GM12878 (cell line): ENCODE results near the gene SPINDOC. TPM values are rescaled to one million over a fixed set of nuclear protein-coding genes. Genes with fewer than 3 reads are reported as not detected.
"Not testable (repeated sequence)": the region's sequence is repeated elsewhere in the genome, so short reads cannot be mapped to it uniquely, and the experiment has no call there.

Experiments
- ATAC-seq: fragments of 200-7000 bp; cut with Tn5 transposase; 3 replicates; pipeline ENCODE4 v1.9.1; 2020; ENCODE audit warnings: mild to moderate bottlenecking, moderate library complexity
- BruUV-seq: library from RNA; stranded (reverse); fragments of 400-500 nt; replicated peaks from 2 replicates; lab custom pipeline; 2021; lab: Mats Ljungman, UMichigan
- CTCF ChIA-PET: fragments of 300-600 bp; sonication (Branson Sonifier 250); formaldehyde crosslinking; extraction: SDS; loops from one replicate; lab custom pipeline; 2021; ENCODE audit warnings: inconsistent platforms; lab: Yijun Ruan, JAX
- POLR2A ChIA-PET: fragments of 350-600 bp; formaldehyde crosslinking; extraction: SDS; loops from one replicate; lab custom pipeline; 2021; ENCODE audit warnings: inconsistent platforms; lab: Charles Lee
- RAD21 ChIA-PET: fragments of 300-600 bp; sonication (Branson Sonifier 250); formaldehyde crosslinking; loops from one replicate; lab custom pipeline; 2023; ENCODE audit warnings: antibody characterized with exemption; ENCODE audit not compliant: unreplicated experiment; lab: Charles Lee
- SMC1A ChIA-PET: fragments of 300-600 bp; sonication (Branson Sonifier 250); formaldehyde crosslinking; loops from one replicate; lab custom pipeline; 2023; ENCODE audit not compliant: unreplicated experiment, uncharacterized antibody; lab: Charles Lee
- DNase-seq: peaks from one replicate; pipeline ENCODE4 v3.0.0-alpha.2; 2011; ENCODE audit warnings: low read depth, low spot score
- FAIRE-seq: peaks from 3 replicates; lab custom pipeline; 2011; peaks lifted over from hg19 to GRCh38; lab: Jason Lieb, UNC
- H2AFZ ChIP-seq: 2 replicates; pipeline ENCODE4 v1.6.0; 2011; ENCODE audit warnings: low read depth, low read length, control low read depth; ENCODE audit not compliant: control insufficient read depth
- H3K27ac ChIP-seq: 2 replicates; pipeline ENCODE4 v1.5.1; 2011; ENCODE audit warnings: control low read depth; ENCODE audit not compliant: control insufficient read depth, insufficient read depth
- H3K27me3 ChIP-seq, 2 experiments: replicated peaks in 1 of 2; 2 replicates each; pipeline versions ENCODE4 v1.6.0 to v1.6.1; 2011; ENCODE audit warnings: low read length in 1 of 2; ENCODE audit not compliant: control insufficient read depth in 2 of 2, insufficient read depth in 2 of 2
- H3K36me3 ChIP-seq, 2 experiments: 2 replicates each; pipeline ENCODE4 v1.5.1; 2011; ENCODE audit warnings: low read length in 1 of 2; ENCODE audit not compliant: control insufficient read depth in 2 of 2, insufficient read depth in 2 of 2
- H3K4me1 ChIP-seq: 2 replicates; pipeline ENCODE4 v1.6.1; 2011; ENCODE audit warnings: mild to moderate bottlenecking, low read length, moderate library complexity, mixed read lengths; ENCODE audit not compliant: control insufficient read depth, insufficient read depth
- H3K4me2 ChIP-seq: 2 replicates; pipeline ENCODE4 v1.6.0; 2011; ENCODE audit warnings: control low read depth; ENCODE audit not compliant: control insufficient read depth, insufficient read depth
- H3K4me3 ChIP-seq: fragments of 200-600 bp; sonication (generic); 2 replicates; pipeline ENCODE4 v1.5.1; 2016
- H3K79me2 ChIP-seq: 2 replicates; pipeline ENCODE4 v1.6.0; 2011; ENCODE audit warnings: low read length; ENCODE audit not compliant: control insufficient read depth, insufficient read depth
- H3K9ac ChIP-seq: 2 replicates; pipeline ENCODE4 v1.8.0; 2011; ENCODE audit warnings: low read length, control low read depth, mixed read lengths; ENCODE audit not compliant: control insufficient read depth, insufficient read depth
- H3K9me3 ChIP-seq: replicated peaks from 3 replicates; pipeline ENCODE4 v1.5.1; 2011; ENCODE audit warnings: mild to moderate bottlenecking, low read length; ENCODE audit not compliant: control insufficient read depth, insufficient read depth
- H4K20me1 ChIP-seq: 2 replicates; pipeline ENCODE4 v1.6.0; 2011; ENCODE audit not compliant: control insufficient read depth, insufficient read depth
- ESRRA ChIP-seq: IDR thresholded peaks from 2 replicates; pipeline ENCODE4 v1.6.1; 2012; ENCODE audit warnings: mild to moderate bottlenecking, low read length, improper control_type of control experiment
- WGBS: methylation state at CpG from one replicate; pipeline ENCODE4 v1.1.6; 2016; ENCODE audit warnings: low lambda C conversion rate; ENCODE audit not compliant: insufficient replicate concordance, insufficient coverage; ENCODE audit errors: missing lambda C conversion rate; 5-methylcytosine and 5-hydroxymethylcytosine counted together
- in situ Hi-C: fragments of 300-500 bp; cut with MboI; formaldehyde crosslinking; loops from 9 replicates; pipeline ENCODE4 v1.14.3; 2018; ENCODE audit warnings: mixed read lengths
- intact Hi-C: fragments of 100-400 bp; cut with micrococcal nuclease; formaldehyde crosslinking; loops from one replicate; pipeline ENCODE4 v1.14.2; 2022; ENCODE audit not compliant: unreplicated experiment
- polyA plus RNA-seq, 11 experiments: library from polyadenylated mRNA; depleted of rRNA in 4 of 11; unstranded in 6 of 11; stranded (reverse) in 5 of 11; fragments of >200 nt; fragmentation: Nextera tagmentation in 4 of 11; fragmentation: Illumina TruSeq in 1 of 11; extraction: Ambion mirVana in 4 of 11; extraction: Trizol in 1 of 11; gene quantifications; 1 replicate in 1 of 11; 2 replicates in 10 of 11; pipeline versions ENCODE4 v1.2.1 to v1.2.3, GENCODE V29; 2011 to 2016; ENCODE audit warnings: inconsistent platforms in 2 of 11, missing spikeins in 2 of 11, low read depth in 1 of 11
- total RNA-seq, 4 experiments: library from RNA; depleted of rRNA in 3 of 4; stranded (reverse); fragments of >200 nt in 3 of 4; fragmentation: Illumina TruSeq in 1 of 4; extraction: Trizol in 1 of 4; gene quantifications; 2 replicates each; pipeline versions ENCODE4 v1.2.1 to v1.2.3, GENCODE V29; 2013 to 2021

Gene SPINDOC
- total and polyA plus RNA-seq, 10 of the 15 experiments (the other 5 are each of a cell fraction or from before 2014, with no cell fraction given), result 0.88 to 38.2 (median 16.9) TPM

DNA sequence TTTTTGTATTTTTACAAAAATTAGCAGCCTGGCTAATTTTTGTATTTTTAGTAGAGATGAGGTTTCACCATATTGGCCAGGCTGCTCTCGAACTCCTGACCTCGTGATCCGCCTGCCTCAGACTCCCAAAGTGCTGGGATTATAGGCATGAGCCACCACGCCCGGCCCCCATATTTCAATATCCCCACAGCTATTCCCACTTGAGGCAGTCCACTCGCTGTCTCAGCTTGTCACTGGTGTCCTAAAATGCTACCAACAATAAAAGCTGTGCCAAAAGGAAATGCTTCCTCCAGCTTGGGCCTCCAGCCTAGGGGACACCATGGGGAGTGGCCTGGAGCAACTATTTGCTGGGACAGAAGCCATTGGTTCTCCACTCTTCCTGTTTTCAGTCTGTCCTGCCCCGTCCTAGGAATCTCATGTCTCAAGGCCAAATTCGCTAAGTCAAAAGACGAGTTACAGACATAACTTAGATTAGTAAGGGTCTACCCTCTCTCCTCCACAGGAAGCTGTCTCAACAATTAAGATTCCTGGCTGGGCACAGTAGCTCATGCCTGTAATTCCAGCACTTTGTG is 7.3 kb upstream of the SPINDOC start:
- in situ Hi-C loops (no loop called here), intact Hi-C loops (no loop called here)
- BruUV-seq, result no TSS peak
- Histone ChIP-seq H3K9me3 (no peaks in the 10 kb centered on the region), H3K4me2 (no peak overlapping the region), H3K4me1 (no peaks in the 10 kb centered on the region), H3K4me3 (no peak overlapping the region), H3K27ac (no peak overlapping the region), H3K27me3 (no peaks in the 10 kb centered on the region), H3K79me2 (no peaks in the 10 kb centered on the region), H3K36me3 (no peaks in the 10 kb centered on the region), H4K20me1 (no peaks in the 10 kb centered on the region), H2AFZ (no peak overlapping the region), H3K9ac (no peak overlapping the region)
- SMC1A ChIA-PET, result no interaction called here
- no peak for TF ChIP-seq ESRRA
- ATAC-seq (no peak), DNase-seq (no peak), FAIRE-seq (no peak)
- 46% methylated on average over 9 of the region's 9 CpGs for WGBS
- POLR2A ChIA-PET, result no interaction called here
- CTCF ChIA-PET, result interaction anchor here (0.7 kb wide), 1 partner anchor 22 kb away, joined by 3 read pairs; no protein-coding TSS in a partner anchor
- RAD21 ChIA-PET, result no interaction called here

DNA sequence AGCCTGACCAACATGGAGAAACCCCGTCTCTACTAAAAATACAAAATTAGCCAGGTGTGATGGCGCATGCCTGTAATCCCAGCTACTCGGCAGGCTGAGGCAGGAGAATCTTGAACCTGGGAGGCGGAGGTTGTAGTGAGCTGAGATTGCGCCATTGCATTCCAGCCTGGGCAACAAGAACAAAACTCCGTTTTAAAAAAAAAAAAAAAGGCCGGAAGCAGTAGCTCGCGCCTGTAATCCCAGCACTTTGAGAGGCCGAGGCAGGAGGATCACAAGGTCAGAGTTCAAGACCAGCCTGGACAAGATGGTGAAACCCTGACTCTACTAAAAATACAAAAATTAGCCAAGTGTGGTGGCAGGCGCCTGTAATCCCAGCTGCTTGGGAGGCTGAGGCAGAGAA is 2.9 kb upstream of the SPINDOC start:
- not testable (repeated sequence) for BruUV-seq

More for the DNA sequence above, 2.9 kb upstream of the SPINDOC start:
- FAIRE-seq, H3K9me3 ChIP-seq, H3K9ac ChIP-seq, DNase-seq, H3K4me1 ChIP-seq, H3K4me2 ChIP-seq, H3K36me3 ChIP-seq, H3K4me3 ChIP-seq, H3K27me3 ChIP-seq, in situ Hi-C loops, H3K27ac ChIP-seq, ATAC-seq, intact Hi-C loops, H4K20me1 ChIP-seq, H2AFZ ChIP-seq: not testable (repeated sequence)
- SMC1A ChIA-PET, result interaction anchor here (1.2 kb wide), 1 partner anchor 28 kb away, joined by 4 read pairs; the partner anchor contains the start of gene MARK2
- H3K79me2 ChIP-seq, result peaks cover 20% of the 10 kb centered on the region
- RAD21 ChIA-PET, result interaction anchor here (0.7 to 1.5 kb wide), 2 partner anchors 28 to 41 kb away, joined by 3 read pairs; partner anchors contain the start of gene MARK2
- WGBS, result 79% methylated on average over 10 of the region's 11 CpGs
- CTCF ChIA-PET, result interaction anchor here (0.6 kb wide), 1 partner anchor 908 kb away, joined by 3 read pairs; no protein-coding TSS in a partner anchor
- POLR2A ChIA-PET, result interaction anchor here (0.6 to 1.0 kb wide), 2 partner anchors 18 to 28 kb away, joined by 3 to 4 read pairs; no protein-coding TSS in a partner anchor
